RWPE2 (cell line): Measurements from ENCODE around the gene SNX9.

Source experiments
- ATAC-seq: fragments of 200-7000 bp; cut with Tn5 transposase; 3 replicates; pipeline ENCODE4 v1.9.1; 2021; ENCODE audit warnings: low read depth
- DNase-seq: peaks from one replicate; pipeline ENCODE4 v3.0.0-alpha.2; 2020; ENCODE audit warnings: low spot score
- H3K27ac ChIP-seq: fragments of 450-650 bp; 2 replicates; pipeline ENCODE4 v1.5.1; 2017; ENCODE audit warnings: mild to moderate bottlenecking; ENCODE audit not compliant: poor library complexity, severe bottlenecking
- H3K27me3 ChIP-seq: fragments of 250-450 bp; sonication (Bioruptor Pico); 2 replicates; pipeline ENCODE4 v1.5.1; 2021; ENCODE audit warnings: mild to moderate bottlenecking, moderate library complexity; ENCODE audit not compliant: insufficient read depth, poor library complexity, severe bottlenecking
- H3K36me3 ChIP-seq: fragments of 250-450 bp; sonication (Bioruptor Pico); 2 replicates; pipeline ENCODE4 v1.5.1; 2020; ENCODE audit warnings: low read depth, mild to moderate bottlenecking, moderate library complexity
- H3K4me1 ChIP-seq: fragments of 250-450 bp; sonication (Bioruptor Pico); 2 replicates; pipeline ENCODE4 v1.5.1; 2021; ENCODE audit warnings: mild to moderate bottlenecking, moderate library complexity; ENCODE audit not compliant: insufficient read depth, poor library complexity, severe bottlenecking
- H3K4me3 ChIP-seq: fragments of 250-450 bp; sonication (Bioruptor Pico); 2 replicates; pipeline ENCODE4 v1.5.1; 2021; ENCODE audit warnings: mild to moderate bottlenecking, moderate library complexity; ENCODE audit not compliant: severe bottlenecking
- H3K9me3 ChIP-seq: fragments of 250-450 bp; sonication (Bioruptor Pico); 2 replicates; pipeline ENCODE4 v1.5.1; 2021; ENCODE audit warnings: mild to moderate bottlenecking, moderate library complexity; ENCODE audit not compliant: severe bottlenecking
- TF ChIP-seq, protein P1 (sequence below): fragments of 450-650 bp; IDR thresholded peaks from one replicate; pipeline ENCODE4 v1.5.1; 2017; ENCODE audit warnings: mild to moderate bottlenecking, moderate library complexity; ENCODE audit not compliant: poor library complexity, severe bottlenecking

SNX9 gene

DNA sequence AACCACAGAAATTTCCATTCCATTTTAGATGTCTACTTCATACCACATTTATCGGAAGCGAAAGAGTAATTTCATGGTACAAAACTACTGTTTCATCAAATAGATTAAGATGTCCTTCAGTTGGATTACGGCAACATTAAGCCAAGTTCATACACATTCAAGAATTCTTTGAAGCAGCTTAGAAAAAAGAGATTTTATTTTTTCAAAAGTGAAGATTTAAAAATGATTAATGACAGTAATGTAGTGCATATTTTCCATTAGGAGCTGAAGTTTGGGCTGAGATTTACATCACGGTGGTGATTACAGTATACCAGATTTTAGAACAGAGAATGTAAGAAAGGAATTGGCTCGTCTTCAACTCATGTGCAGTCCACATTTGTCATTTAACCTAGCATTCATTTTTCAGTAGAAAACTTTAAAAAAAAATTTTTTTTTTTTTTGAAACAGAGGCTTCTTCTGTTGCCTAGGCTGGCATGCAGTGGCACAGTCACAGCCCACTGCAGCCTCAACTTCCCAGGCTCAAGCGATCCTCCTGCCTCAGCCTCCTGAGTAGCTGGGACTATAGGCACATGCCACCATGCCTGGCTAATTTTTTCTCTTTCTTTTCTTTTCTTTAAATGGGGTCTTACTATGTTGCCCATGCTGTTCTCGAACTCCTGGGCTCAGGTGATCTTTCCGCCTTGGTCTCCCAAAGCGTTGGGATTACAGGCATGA lies 160.5 kb downstream of the SNX9 start:
- Histone ChIP-seq H3K27me3 (no peaks in the 10 kb centered on the region), H3K4me3 (no peak overlapping the region), H3K9me3 (no peaks in the 10 kb centered on the region), H3K36me3 (no peaks in the 10 kb centered on the region), H3K27ac (no peak overlapping the region), H3K4me1 (no peaks in the 10 kb centered on the region)
- TF ChIP-seq, protein P1, sequence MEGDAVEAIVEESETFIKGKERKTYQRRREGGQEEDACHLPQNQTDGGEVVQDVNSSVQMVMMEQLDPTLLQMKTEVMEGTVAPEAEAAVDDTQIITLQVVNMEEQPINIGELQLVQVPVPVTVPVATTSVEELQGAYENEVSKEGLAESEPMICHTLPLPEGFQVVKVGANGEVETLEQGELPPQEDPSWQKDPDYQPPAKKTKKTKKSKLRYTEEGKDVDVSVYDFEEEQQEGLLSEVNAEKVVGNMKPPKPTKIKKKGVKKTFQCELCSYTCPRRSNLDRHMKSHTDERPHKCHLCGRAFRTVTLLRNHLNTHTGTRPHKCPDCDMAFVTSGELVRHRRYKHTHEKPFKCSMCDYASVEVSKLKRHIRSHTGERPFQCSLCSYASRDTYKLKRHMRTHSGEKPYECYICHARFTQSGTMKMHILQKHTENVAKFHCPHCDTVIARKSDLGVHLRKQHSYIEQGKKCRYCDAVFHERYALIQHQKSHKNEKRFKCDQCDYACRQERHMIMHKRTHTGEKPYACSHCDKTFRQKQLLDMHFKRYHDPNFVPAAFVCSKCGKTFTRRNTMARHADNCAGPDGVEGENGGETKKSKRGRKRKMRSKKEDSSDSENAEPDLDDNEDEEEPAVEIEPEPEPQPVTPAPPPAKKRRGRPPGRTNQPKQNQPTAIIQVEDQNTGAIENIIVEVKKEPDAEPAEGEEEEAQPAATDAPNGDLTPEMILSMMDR: no peak
- no peak for ATAC-seq
- DNase-seq: no peak

DNA sequence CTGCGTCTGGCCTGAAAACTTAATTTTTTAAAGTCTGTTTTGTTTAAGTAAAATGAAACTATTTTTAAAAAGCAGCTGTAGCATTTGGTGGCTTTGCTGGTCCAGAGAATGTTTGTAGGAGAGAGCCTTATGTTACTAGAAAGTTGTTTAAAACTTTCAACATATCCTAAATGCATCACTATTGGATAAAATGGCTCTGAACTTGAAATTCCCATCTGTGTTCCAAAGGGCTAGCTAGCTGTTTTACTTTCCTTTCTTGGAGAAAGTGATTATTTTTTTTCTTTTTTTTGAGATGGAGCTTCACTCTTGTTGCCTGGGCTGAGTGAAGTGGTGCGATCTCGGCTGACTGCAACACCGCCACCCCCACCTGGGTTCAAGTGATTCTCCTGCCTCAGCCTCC lies 161.1 kb downstream of the SNX9 start:
- ATAC-seq (no peak), DNase-seq (no peak)
- H3K9me3 ChIP-seq: no peaks in the 10 kb centered on the region
- H3K4me3 ChIP-seq: no peak overlapping the region
- no peaks in the 10 kb centered on the region for H3K27me3 ChIP-seq
- no peaks in the 10 kb centered on the region for H3K36me3 ChIP-seq
- no peak overlapping the region for H3K27ac ChIP-seq
- peaks cover 2% of the 10 kb centered on the region for H3K4me1 ChIP-seq
- TF ChIP-seq, protein P1: no peak

DNA sequence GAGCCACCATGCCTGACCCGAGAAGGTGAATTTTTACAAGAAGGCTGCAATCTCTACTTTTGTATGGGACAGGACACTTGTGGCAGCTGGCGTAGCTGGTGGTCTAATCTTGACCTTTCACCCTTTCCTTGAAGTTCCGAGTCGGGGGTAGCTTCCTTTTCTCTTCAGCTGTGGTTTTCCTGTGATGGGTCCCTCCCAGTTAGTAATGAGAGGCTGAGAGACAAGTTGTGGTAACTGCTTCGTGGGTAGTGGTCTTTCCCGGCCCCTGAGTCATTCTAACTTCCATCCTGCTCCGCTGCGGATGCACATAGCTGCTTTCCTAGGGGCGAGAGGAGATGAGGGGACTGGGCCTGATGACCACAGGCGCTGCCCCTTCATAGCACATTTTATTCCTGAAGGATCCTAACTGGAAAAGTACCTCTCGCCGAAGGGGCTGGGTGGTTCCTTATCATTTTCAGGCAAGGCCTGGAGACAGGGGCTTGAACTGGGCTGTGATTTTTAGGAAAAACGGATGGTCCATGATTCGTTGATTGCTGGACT lies 161.7 kb downstream of the SNX9 start:
- ATAC-seq (no peak), DNase-seq (peak; percentile 16)
- Histone ChIP-seq H3K27me3 (no peaks in the 10 kb centered on the region), H3K9me3 (no peaks in the 10 kb centered on the region), H3K36me3 (no peaks in the 10 kb centered on the region), H3K4me3 (no peak overlapping the region), H3K4me1 (peaks cover 6% of the 10 kb centered on the region), H3K27ac (no peak overlapping the region)
- TF ChIP-seq, protein P1: no peak

DNA sequence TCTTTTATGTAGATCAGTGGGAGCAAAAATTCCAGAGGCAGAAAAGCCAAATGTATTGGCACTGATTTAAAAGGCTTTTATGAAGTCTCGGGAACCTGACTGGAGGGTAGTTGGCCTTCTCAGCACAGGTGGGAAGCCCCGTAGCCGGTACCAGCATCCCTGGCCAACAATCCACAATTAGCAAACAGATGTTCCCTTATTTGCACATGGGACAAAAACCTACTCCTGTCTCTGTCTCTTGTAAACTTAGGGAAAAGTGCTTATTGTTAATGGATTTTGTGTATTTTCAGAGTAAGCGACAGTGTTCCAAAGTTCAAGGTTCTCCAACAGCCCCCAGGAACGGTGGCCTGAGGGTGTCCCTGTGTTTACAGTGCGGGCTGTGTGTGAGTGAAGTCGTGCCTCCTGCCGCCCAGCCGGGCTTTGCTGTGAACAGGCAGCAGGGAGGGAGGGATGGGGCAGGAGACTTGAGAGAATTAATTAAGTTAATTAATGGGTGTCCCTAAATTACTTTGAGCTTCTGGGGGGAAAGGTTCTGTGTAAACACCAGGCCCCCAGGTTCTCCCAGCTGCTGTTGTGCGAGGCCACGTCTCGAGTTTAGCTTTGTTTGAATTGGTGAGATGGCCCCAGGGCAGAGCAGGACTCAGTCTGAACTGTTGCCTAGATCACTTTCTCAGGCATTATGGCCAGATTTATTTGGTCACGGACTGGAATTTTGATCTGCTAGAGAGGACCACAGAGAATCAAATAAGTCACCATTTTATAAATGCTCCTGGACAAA lies 162.5 kb downstream of the SNX9 start:
- TF ChIP-seq, protein P1: no peak
- no peak overlapping the region for H3K4me3 ChIP-seq
- peak; percentile 15 for DNase-seq
- H3K36me3 ChIP-seq: no peaks in the 10 kb centered on the region
- ATAC-seq: no peak
- no peak overlapping the region for H3K27ac ChIP-seq
- H3K4me1 ChIP-seq: peaks cover 8% of the 10 kb centered on the region
- H3K9me3 ChIP-seq: no peaks in the 10 kb centered on the region
- no peaks in the 10 kb centered on the region for H3K27me3 ChIP-seq
